GM19452 (cell line): Measurements from ENCODE around the gene CACNA1E.

Experiments used
- ATAC-seq: cut with Tn5 transposase; IDR thresholded peaks from one replicate; pipeline ENCODE4 v1.9.1; 2021; ENCODE audit not compliant: unreplicated experiment

Gene CACNA1E

DNA sequence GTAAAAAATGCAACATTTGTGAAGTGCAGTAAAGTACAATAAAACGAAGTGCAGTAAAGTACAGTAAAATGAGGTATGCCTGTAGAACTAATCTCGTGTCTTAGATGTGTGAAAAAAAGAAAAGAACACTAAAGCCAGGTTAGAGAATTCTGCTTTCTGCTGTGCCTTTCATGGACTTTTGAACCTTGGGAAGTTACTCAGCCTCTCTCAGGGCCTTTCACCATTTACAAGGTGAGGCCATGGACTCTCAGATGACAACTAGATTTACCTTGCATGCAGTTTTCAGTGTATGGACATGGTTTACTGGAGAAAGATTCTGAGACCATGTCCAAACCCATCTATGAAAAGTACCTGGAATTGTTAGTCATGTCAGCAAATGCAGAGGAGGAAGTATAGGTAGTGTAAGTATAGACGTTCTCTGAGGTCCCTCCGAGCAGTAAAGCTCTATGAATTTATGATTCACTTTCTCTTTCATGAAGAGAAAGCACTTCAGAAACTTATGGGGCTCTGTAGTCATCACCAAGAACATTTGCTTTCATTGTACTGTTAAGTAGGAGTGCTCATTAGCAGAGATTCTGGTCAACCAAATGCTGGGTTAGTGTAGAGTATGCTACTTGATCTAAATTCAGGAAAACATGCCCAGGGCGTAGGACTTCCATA lies 143.1 kb downstream of the CACNA1E start:
- ATAC-seq, result no peak

DNA sequence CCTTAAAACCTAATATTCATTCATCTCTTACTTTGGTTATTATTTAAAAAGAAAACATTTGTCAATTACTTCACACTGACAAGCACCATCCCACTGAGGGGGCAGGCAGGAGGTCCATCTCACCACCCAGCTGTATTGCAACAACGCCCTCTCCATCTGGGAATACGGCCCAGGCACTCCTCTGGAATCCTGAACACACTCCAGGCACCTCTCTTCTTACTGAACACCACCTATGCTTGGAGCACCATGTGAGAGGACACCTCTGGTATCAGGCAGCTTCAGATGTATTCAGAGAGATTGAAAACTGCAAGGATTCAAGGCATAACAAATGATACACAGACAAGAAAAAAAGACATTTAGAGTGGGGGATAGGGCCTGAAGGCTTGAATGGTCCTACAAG lies 147.1 kb downstream of the CACNA1E start:
- ATAC-seq, result no peak

DNA sequence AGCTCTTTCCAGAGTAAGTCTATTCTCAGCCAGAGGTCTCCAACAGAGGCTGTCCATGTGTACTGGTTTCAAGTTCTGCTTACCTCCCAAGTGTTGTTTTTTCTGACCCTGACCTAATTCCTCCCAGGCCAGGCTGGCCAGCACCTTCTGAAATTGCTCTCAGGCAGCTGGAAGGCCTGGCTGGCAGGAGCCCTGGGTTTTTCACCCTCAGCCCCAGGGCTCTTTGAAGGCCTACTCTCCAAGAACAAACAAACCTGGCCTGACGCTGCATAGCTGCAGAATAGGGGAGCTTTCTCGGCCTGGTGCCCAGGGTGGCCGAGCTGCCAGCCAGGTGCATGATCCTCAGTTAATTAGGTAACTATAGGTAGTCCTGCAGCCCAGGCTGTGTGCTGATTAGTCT lies 147.5 kb downstream of the CACNA1E start:
- ATAC-seq, result no peak

DNA sequence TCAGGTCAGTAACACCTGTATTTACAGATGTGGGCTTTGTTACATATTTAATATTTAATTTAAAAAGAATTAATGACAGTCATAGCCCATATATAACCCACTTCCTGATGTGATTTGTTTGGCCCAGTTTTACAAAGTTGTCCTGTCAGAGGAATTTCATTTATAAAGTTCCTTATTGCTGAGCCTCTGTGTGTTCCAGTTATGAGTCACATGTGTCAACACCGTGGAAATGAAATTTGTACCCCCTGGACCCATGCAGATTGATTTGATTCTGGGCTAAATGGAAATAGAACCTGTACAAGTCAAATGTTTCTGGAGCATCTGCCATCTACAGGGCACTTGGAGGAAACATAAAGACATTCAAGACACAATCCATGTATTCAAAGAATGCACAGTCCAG lies 149.2 kb downstream of the CACNA1E start:
- no peak for ATAC-seq

DNA sequence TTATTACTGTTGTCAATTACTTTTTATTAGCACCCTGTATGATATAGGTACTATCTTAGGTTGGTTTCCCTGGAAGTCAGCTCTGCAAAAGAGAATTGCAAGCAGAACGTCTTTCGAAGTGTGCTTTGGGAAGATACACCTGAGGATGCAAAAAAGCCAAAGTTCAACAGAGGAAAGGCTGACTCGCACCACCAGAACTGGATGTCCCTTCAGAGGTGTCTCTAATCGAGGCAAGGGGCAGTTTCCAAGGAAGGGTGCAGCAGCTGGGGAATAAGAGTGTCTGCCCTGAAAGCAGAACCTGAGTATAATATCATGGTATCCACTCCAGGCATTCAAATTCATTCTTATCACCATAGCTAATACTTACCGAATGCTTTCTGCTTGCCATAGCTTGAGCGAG lies 149.6 kb downstream of the CACNA1E start:
- no peak for ATAC-seq

DNA sequence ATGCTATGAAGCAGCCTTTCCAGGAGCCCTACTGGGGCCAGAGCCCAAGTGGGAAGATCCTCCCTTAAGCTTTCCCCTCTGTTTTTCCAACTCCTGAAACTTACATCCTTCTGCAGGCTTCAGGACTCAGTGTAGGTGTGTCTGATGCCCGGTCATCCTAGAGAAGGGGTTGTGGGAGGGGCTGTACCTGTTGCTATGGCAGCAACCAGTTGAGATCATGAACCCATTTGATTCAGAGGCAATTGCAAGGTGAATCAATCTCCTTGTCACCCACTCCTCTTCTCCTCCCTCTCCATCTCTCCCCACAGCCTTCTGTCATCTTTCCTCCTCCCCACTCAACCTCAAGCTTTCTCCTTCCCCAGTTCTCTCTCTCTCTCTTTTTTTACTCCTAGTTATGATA lies 151.8 kb downstream of the CACNA1E start:
- ATAC-seq, result no peak

DNA sequence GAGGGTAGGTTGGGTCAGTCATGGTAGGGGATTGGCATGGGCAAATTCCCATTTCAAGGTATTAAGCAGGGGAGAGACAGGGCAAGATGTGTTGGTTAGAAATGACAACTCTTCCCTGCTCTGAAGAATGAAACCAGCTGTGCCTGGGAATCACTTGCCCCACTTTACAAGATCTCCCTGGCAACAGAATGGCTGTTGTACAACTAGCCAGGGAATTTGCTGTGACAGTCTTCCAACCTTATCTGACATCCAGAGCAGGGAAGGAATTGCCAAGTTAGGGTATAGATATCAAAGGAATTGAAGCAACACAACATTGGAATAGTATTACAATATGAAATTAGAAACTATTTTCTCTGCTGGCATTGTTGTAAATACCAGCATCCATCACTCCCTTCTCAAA lies 154.7 kb downstream of the CACNA1E start:
- ATAC-seq, result no peak

DNA sequence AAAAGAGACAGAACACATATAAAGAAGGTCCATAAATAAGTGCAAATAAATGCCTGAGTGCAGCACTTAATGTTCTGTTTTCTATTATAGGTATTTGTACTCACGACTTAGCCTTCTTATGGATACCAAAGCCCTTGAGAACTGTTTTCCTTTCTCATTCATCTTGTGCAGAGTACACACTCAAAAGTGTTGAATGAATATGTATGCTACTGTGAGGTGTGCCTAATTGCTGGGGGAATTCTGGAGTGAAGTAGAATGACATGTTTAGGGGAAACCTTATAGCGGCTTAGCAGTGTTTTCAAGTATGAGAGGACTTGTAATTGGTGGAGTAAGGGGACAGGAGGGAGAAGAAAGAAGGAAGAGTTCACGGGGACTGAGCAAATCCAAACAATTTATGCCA lies 157.6 kb downstream of the CACNA1E start:
- no peak for ATAC-seq

DNA sequence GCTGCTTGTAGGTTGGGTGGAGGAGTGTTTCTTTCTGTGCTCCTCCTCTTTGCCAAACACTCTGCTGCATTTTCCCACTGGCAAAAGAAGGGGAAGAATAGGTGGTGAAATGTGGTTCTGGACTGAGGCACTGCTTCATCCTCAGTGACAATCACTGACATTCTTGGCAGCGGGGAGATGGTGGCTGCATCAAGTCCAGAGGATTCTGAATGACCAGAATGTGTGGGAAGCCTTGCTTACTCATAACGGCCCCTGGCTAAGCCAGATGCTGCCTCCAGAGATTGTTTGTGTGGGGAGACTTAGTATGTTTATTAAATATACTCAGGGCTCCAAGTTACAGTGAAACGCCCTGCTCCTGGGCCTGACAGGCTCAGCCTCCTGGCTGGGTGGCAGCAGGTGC lies 160.3 kb downstream of the CACNA1E start:
- ATAC-seq, result no peak

DNA sequence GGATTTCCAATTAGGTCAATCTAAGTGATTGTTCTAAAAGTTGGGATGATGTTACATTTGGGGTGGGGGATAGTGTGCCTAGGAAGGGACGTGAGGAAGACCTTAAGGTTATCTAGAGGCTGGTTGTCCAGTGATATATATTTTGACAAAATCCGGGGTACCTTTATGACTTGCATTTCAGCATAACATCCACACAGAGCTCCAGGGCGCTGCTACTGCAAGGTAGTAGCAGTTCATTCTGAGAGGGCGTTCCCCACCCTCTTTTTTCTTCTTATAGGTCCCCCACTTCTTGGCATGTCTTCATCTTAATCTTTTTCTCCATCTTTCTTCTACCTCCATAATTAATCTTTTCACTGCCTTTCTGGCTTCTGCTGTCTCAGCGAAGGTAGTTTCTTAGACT lies 161.9 kb downstream of the CACNA1E start:
- no peak for ATAC-seq

DNA sequence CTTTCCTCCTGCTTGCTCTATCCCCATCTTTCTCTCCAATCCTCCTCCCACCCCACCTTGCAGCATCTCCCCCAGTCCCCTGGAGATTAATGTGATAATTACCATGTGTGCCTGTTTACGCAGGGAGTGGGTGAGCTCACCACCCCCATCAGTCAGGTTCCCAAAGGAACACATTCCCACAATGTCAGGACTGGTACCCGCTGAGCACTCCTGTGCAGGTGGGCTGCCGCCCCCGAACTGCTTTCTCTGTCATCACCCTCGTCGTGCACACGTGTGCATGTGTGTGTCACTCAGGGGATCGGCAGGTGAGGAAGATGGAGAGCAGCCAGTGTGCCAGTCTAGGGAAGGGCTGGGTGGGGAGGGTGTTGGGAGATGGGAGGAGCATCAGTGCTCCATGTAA lies 163.4 kb downstream of the CACNA1E start:
- ATAC-seq, result no peak

DNA sequence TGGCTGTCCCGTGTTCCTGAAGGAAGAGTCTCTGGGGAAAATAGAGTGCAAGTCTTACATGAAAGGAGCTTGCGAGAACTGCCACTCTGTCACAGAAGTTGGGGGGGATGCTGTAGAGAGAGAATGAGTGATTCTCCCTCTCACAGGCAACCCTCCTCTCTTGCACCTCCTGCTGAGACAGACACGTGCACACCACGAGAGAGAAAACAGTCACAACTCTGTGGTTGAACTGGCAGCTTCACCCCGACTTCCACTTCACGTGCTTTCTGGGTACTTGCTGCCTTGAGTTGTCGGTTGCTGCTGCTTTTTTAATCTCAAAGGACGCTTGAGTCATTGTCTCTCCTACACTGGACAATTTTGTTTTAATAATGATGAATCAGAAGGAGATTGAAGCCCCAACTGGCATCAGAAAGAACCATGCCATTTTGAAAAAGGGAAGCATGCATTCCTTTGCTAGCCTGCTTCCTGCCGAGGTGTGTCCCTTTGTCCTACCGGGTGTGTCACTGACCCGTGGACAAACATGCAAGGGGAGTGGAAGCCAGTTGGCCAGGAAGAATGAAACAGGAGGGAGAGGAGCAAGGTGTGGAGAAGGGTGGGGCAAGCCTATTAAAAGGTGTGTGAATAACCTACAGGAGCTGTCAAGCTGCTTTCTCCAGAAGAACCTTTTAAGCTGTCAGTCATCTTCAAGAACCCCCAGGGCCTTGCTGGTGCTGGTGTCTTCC lies 164.2 kb downstream of the CACNA1E start:
- no peak for ATAC-seq

DNA sequence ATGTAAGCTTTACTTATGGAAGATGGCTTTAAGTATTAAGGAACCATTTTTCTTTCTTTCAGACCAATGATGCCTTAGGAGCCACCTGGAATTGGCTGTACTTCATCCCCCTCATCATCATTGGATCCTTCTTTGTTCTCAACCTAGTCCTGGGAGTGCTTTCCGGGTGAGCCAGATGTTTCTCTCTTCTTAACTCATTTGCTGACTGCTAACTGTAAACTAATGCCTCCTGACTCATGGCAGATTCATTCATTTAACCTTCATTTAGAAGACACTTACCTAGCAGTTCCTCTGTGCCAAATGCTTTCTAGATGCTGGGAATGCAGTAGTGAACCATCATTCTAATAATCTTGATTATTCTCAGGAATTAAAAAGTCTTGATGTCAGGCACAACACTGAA lies 168.0 kb downstream of the CACNA1E start:
- no peak for ATAC-seq

DNA sequence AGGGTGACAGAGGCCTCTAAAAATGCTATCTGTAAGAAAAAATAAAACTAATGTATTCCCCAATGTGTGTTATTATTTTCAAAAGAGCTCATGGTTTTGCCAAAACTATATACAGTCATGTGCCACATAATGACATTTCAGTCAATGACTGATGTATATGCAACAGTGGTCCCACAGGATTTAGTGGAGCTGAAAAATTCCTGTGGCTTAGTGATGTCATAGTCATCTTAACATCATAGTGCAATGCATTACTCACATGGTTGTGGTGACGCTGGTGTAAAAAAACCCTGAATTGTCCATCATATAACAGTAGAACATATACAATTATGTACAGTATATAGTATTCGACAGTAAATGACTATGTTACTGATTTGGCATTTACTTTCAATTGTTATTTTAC lies 172.4 kb downstream of the CACNA1E start:
- ATAC-seq, result no peak

DNA sequence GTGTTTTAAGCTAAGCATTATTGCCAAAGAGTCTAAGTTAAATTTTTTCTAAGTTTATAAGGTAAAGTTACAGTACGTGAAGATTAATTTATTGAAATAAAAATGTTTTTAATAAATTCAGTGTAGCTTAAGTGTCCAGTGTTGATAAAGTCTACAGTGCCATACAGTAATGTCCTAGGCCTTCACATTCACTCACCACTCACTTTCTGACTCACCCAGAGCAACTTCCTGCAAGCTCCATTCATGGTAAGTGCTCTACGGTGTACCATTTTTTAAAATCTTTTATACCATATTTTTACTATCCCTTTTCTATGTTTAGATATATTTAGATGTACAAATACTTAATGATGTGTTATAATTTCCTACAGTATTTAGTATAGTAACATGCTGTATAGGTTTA lies 173.2 kb downstream of the CACNA1E start:
- ATAC-seq, result no peak

DNA sequence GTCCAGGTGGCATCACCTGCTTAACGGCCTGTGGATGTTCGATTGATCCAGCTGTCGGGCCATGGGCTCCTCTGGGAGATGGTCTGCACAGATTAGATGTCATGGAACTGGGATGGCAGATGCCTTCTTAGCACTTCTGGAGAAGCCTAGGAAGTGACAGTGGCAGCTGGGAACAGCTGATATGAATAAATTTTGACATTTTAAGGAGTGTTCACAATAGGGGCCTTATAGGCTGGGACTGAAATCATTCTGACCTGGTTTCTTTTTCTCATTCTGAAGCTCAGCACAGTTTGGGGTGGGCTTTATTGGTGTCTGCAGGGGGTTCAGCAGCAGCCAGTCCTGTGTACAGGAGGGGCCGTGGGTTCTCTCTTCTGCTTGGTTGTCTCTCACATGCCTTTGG lies 175.3 kb downstream of the CACNA1E start:
- no peak for ATAC-seq

DNA sequence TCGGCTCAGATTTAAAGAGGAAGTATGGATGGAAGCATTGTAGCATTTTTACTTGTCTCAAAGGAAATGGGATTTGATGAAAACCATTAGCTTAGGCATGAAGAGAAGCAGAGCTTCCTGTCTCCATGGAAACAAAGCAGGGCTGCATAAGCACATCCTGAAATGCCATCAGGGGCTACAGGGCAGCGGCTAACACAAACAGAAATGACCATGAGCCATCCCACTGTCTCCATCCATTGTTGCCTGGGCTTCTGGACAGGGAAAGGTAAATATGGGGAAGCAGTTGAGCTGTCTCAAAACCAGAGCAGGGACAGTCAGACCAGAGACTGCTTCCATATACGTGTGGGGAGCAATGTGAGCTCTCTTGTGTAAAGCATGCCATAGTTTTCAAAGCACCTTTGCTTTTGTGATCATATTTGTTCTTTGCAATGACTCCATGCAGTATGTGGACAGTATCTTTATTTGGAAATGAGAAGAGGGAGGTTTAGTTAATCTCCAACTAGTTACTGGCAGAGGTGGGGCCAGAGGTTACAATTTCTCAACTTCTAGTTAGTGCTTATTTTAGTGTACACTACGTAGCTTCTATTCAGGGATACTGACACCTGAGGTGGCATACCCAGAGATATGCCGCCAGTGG lies 176.1 kb downstream of the CACNA1E start:
- ATAC-seq, result no peak

DNA sequence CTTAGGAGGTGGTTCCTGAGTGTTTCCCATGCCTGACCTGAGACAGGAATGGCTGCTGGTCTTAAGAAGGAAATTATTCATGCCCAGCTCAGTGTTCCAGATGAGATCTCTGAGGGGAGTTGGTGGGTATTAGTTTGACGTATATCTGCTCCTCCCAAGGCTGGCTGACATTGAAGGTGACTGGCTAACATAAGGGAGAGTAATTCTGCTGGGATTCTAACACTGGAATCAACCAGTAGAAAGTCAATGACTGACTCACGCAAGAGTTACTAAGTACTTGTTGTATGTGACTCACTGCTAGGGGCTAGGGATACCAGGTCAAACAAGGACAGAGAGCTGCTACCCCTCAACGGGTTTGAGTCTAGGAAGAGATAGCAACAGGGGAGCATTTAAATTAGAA lies 177.3 kb downstream of the CACNA1E start:
- ATAC-seq, result no peak

DNA sequence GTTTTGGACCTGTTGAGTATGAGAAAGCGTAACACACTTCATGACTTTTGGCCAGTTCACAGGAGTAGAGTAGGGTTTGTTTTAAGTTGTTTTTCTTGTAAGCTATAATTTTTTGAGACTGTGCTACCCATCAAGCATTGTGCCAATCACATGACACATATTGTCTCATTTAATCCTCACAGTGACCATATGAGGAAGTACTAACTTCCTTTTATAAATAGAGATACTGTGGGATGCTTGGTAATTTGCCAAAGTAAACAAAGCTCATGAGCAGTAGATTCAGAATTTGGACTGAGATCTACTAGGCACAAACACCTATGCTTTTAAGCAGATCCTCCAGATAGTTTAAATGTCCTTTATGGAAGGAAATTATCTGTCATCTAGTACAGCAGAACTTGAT lies 178.3 kb downstream of the CACNA1E start:
- no peak for ATAC-seq

DNA sequence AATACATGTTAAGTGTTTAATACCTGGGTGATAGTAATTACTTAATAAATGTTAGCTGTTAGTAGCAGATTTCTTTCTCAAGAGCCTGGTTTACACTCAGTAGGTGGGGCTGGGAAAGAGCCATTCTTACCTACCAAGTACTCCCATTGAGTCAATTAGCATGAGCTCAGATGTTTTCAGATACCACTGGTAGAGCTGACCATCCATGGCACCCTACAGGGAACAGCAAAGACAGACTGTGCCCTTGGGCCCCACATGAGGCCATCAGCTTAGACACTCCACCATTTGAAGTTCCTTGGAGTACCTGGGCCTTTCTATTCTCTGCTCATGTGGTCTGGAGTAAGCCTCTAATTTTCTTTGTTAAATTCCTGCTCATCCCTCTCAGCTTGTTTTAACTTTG lies 179.3 kb downstream of the CACNA1E start:
- no peak for ATAC-seq

DNA sequence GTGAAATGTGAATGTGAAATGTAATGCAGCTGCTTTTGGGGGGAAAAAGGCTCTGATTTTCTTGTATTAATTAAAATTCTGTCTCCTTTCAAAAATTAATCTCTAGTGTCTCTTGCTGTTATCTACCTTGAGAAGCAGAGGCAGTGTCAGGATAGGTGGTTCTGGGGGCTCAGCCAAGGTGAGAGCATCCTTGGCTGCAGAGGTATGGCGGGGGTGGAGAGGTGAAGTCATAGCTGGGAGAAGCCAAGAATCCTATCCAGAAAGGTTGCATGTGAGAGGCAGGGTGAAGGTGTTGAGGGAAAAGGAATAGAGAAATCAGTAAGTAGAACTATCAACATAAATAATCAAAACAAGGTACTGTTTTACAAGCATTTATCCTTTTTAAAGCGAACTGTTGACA lies 181.2 kb downstream of the CACNA1E start:
- no peak for ATAC-seq

DNA sequence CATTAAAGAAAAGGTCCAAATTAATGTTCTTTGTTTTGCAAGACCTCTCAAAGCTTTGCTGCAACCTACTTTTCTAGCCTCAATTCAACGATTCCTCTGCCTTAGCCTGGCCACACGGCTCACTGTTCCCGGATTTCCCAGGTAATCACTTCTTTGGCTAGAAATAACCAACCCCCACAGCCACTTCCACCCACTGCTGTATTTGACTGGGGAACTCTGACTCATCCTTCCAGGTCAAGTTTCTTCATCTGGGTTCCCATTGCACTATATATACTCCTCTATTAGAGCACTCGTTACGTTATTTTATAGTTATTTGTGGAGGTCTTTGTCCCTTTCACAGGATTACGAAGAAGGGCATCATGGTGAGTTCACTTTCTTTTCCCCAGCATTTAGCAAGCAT lies 185.9 kb downstream of the CACNA1E start:
- no peak for ATAC-seq

DNA sequence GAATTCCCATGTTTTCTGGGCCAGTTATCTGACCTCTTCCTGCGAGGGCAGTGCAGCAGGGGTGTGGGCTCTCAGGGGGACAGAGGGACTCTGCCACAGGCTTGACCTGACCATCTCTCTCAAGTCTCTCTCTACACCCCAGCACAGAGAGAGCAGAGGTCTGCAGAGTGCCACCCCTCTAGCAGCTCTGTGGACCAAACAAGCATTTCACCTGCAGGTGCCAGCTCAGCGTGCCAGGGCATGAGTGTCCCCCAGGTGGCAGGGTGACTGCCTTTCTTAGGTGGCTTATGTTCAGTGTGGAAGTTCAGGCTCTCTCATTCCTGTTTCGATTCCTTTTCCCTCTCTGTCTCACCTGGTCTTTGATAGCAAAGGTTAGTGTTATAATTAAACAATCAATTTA lies 191.3 kb downstream of the CACNA1E start:
- no peak for ATAC-seq
